ENCODE measurements around the gene NCKAP1.

Gene NCKAP1

GRCh38 chr2:182949052-182949451 is 89.2 kb downstream of the NCKAP1 start:
- DNase-seq: no peak

GRCh38 chr2:182946958-182947369 is 91.3 kb downstream of the NCKAP1 start:
- no peak for DNase-seq

GRCh38 chr2:182943339-182943738 is 94.9 kb downstream of the NCKAP1 start:
- DNase-seq: no peak

GRCh38 chr2:182942756-182943155 is 95.5 kb downstream of the NCKAP1 start:
- DNase-seq: no peak

- DNase-seq: no peak
Measured at GRCh38 chr2:182941919-182942318, 96.3 kb downstream of the NCKAP1 start.

GRCh38 chr2:182941121-182941722 is 97.0 kb downstream of the NCKAP1 start:
- no peak for DNase-seq

GRCh38 chr2:182937870-182938269 is 100.4 kb downstream of the NCKAP1 start:
- no peak for DNase-seq

GRCh38 chr2:182933629-182934028 is 104.6 kb downstream of the NCKAP1 start:
- DNase-seq: no peak

GRCh38 chr2:182929972-182930371 is 108.3 kb downstream of the NCKAP1 start:
- DNase-seq: no peak

- no peak for DNase-seq
Measured at GRCh38 chr2:182924306-182924705, 114.0 kb downstream of the NCKAP1 start.

GRCh38 chr2:182921234-182921633 is 117.0 kb downstream of the NCKAP1 start:
- DNase-seq: no peak

- DNase-seq: peak; percentile 61
Measured at GRCh38 chr2:182920631-182921056, 117.6 kb downstream of the NCKAP1 start.

- no peak for DNase-seq
Measured at GRCh38 chr2:182920089-182920488, 118.2 kb downstream of the NCKAP1 start.

GRCh38 chr2:182918961-182919652 is 119.2 kb downstream of the NCKAP1 start:
- DNase-seq: no peak

- DNase-seq: no peak
Measured at GRCh38 chr2:182917924-182918323, 120.3 kb downstream of the NCKAP1 start.

- DNase-seq: no peak
Measured at GRCh38 chr2:182916417-182916816, 121.8 kb downstream of the NCKAP1 start.

- DNase-seq: peak; percentile 58
Measured at GRCh38 chr2:182915369-182916326, 122.6 kb downstream of the NCKAP1 start.

- DNase-seq: no peak
Measured at GRCh38 chr2:182914852-182915251, 123.4 kb downstream of the NCKAP1 start.

GRCh38 chr2:182913064-182913463 is 125.2 kb downstream of the NCKAP1 start:
- DNase-seq: no peak

GRCh38 chr2:182912518-182912915 is 125.7 kb downstream of the NCKAP1 start:
- no peak for DNase-seq

- DNase-seq: no peak
Measured at GRCh38 chr2:182911813-182912517, 126.3 kb downstream of the NCKAP1 start.

GRCh38 chr2:182910965-182911364 is 127.3 kb downstream of the NCKAP1 start:
- DNase-seq: no peak

Measured in islet precursor cell (in vitro differentiated cells).